ENCODE results near the gene SMG9.
"Not testable (repeated sequence)": the region's sequence is repeated elsewhere in the genome, so short reads cannot be mapped to it uniquely, and the experiment has no call there.

Gene SMG9

GRCh38 chr19:43780706-43781525 lies 26.2 kb upstream of the SMG9 start, which contains the start of gene KCNN4:
Gene KCNN4 (minus strand): TSS chr19:43780973. CDS start chr19:43780861, 112 bp downstream.
- DNase-seq (ENCODE audit: low read depth): no peak

- DNase-seq (ENCODE audit: low read depth): no peak
Measured at GRCh38 chr19:43779820-43780219, 25.1 kb upstream of the SMG9 start.

- no peak for DNase-seq (ENCODE audit: low read depth)
Measured at GRCh38 chr19:43779147-43779819, 24.5 kb upstream of the SMG9 start.

GRCh38 chr19:43778651-43779050 lies 23.9 kb upstream of the SMG9 start:
- no peak for DNase-seq (ENCODE audit: low read depth)

GRCh38 chr19:43777163-43777695 lies 22.5 kb upstream of the SMG9 start:
- no peak for DNase-seq (ENCODE audit: low read depth)

GRCh38 chr19:43776286-43776685 lies 21.5 kb upstream of the SMG9 start:
- DNase-seq (ENCODE audit: low read depth): no peak

GRCh38 chr19:43775299-43775890 lies 20.6 kb upstream of the SMG9 start:
- DNase-seq (ENCODE audit: low read depth): no peak

GRCh38 chr19:43774940-43775258 lies 20.1 kb upstream of the SMG9 start:
- DNase-seq (ENCODE audit: low read depth): not testable (repeated sequence)

- DNase-seq (ENCODE audit: low read depth): no peak
Measured at GRCh38 chr19:43774103-43774939, 19.6 kb upstream of the SMG9 start.

- no peak for DNase-seq (ENCODE audit: low read depth)
Measured at GRCh38 chr19:43773725-43774102, 19.0 kb upstream of the SMG9 start.

GRCh38 chr19:43769256-43769655 lies 14.5 kb upstream of the SMG9 start:
- no peak for DNase-seq (ENCODE audit: low read depth)

GRCh38 chr19:43768273-43769050 lies 13.7 kb upstream of the SMG9 start:
- DNase-seq (ENCODE audit: low read depth): no peak

- DNase-seq (ENCODE audit: low read depth): no peak
Measured at GRCh38 chr19:43767818-43768217, 13.1 kb upstream of the SMG9 start.

GRCh38 chr19:43767316-43767715 lies 12.6 kb upstream of the SMG9 start:
- no peak for DNase-seq (ENCODE audit: low read depth)

GRCh38 chr19:43766755-43767043 lies 11.9 kb upstream of the SMG9 start:
- no peak for DNase-seq (ENCODE audit: low read depth)

GRCh38 chr19:43765109-43765876 lies 10.5 kb upstream of the SMG9 start:
- peak; percentile 54 for DNase-seq (ENCODE audit: low read depth)

- DNase-seq (ENCODE audit: low read depth): not testable (repeated sequence)
Measured at GRCh38 chr19:43764684-43765083, 9.9 kb upstream of the SMG9 start.

GRCh38 chr19:43763473-43763939 lies 8.7 kb upstream of the SMG9 start:
- no peak for DNase-seq (ENCODE audit: low read depth)

GRCh38 chr19:43762814-43763213 lies 8.1 kb upstream of the SMG9 start:
- DNase-seq (ENCODE audit: low read depth): no peak

GRCh38 chr19:43760941-43761340 lies 6.2 kb upstream of the SMG9 start:
- no peak for DNase-seq (ENCODE audit: low read depth)

GRCh38 chr19:43759515-43759914 lies 4.8 kb upstream of the SMG9 start:
- DNase-seq (ENCODE audit: low read depth): no peak
